ENCODE data around the gene ALK. TPM values are rescaled to one million over a fixed set of nuclear protein-coding genes. Genes with fewer than 3 reads are reported as not detected.

ALK gene
- polyA plus RNA-seq, 2 of the 4 experiments (the other 2 are of a cell fraction), result not detected

DNA sequence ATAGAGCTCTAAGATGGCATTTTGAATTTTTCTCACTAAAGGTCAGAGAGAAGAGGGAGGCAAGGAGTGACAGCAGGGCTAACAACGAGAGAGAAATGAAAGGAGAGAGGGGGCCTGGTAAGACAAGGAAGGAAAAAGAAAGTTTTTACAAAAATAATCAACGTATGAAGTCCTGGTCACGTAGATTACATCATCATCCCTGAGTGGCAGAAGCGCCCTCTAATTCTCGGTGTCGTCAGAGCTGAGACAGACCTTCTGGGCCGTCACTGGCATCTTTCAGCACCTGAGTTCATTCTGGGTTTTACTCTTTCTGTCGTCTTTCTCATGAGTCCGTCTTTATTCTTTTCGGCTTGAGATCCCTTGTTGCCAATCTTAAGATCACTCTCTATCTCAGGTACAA lies 329.8 kb downstream of the ALK start:
- POLR2A ChIA-PET, result no interaction called here
- CTCF ChIA-PET, result interaction anchor here (1.5 kb wide), 1 partner anchor 283 kb away, joined by 3 read pairs; no protein-coding TSS in a partner anchor
- H3K27ac ChIP-seq, result no peak overlapping the region
- H3K9me3 ChIP-seq, result no peaks in the 10 kb centered on the region
- no peak overlapping the region for H3K4me2 ChIP-seq
- TF ChIP-seq KDM1A (IDR thresholded peaks at IDR 0.05; ENCODE audit: low read depth) (no peak), FOXS1 (CRISPR knock-in tag; IDR thresholded peaks at IDR 0.05) (no peak), ZSCAN20 (CRISPR knock-in tag; IDR thresholded peaks at IDR 0.05) (no peak)
- DNase-seq (ENCODE audit: low read depth in 1 of 2, low spot score in 1 of 2) (no peak), ATAC-seq (no peak), FAIRE-seq (no peak)
- H3K4me3 ChIP-seq, result no peak overlapping the region
- H3K4me1 ChIP-seq, result no peaks in the 10 kb centered on the region
- WGBS (ENCODE audit: missing lambda C conversion rate), result 47% methylated on average over 10 of the region's 10 CpGs

DNA sequence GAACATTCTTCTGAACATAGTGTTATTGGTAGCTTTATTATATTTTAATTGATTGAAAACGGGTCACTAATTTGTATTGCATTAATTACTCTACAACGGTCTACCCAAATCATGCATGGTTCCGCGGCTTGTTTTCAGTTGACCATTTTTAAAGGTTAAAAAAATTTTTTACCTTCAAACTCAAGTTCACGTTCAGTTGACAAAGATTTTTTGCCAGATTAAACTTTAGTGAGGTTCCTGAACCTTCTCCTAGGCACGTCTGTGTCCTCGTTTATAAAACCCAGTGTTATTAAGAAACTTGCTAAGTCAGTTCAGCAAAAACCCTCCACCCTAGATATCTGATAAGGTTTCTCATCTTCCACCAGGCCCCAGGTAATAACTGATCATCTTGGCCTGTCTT lies 331.2 kb downstream of the ALK start:
- no peak for FAIRE-seq
- CTCF ChIA-PET, result no interaction called here

DNA sequence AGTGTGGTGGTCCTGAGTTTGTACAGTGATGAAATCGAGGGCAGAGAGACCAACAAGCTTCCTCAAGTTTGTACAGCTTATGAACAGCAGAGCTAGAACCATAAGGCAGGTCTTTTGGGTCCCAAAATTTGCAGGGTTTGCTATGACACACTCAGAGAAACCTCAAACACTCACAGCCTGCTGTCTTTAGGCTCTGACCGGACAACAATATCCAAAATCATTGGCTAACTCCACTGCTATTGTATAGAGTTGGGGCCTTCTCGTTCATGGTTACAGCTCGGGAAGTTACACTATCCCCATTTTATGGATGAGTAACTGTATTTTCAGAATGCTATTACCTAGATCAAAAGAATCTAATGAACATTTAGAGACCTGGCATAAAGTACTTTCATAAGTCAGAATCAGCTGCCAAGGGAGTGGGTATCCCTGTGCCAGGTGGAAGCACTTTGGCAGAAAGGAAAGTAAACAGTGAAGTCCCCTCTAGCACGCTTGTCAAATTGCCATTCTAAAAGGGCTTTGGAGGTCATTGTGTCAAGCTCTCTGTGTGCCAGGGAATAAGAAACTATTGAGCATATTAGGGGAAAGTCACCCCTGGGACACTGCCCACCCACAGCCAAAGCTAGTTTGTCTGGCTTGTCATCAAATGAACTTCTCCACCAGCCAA lies 331.8 kb downstream of the ALK start:
- FAIRE-seq (no peak), ATAC-seq (no peak), DNase-seq (ENCODE audit: low read depth in 1 of 2, low spot score in 1 of 2) (no peak)
- CTCF ChIA-PET, result no interaction called here
- Histone ChIP-seq H3K4me2 (no peak overlapping the region), H3K27ac (no peak overlapping the region), H3K9me3 (no peaks in the 10 kb centered on the region), H3K4me1 (no peaks in the 10 kb centered on the region), H3K4me3 (no peak overlapping the region)
- 37% methylated on average over 5 of the region's 5 CpGs for WGBS (ENCODE audit: missing lambda C conversion rate)
- no peak for TF ChIP-seq CHD4 (IDR thresholded peaks at IDR 0.05; ENCODE audit: borderline replicate concordance)
- POLR2A ChIA-PET, result no interaction called here

More for the DNA sequence above, 331.2 kb downstream of the ALK start:
- POLR2A ChIA-PET, result no interaction called here
- TF ChIP-seq, protein P1, sequence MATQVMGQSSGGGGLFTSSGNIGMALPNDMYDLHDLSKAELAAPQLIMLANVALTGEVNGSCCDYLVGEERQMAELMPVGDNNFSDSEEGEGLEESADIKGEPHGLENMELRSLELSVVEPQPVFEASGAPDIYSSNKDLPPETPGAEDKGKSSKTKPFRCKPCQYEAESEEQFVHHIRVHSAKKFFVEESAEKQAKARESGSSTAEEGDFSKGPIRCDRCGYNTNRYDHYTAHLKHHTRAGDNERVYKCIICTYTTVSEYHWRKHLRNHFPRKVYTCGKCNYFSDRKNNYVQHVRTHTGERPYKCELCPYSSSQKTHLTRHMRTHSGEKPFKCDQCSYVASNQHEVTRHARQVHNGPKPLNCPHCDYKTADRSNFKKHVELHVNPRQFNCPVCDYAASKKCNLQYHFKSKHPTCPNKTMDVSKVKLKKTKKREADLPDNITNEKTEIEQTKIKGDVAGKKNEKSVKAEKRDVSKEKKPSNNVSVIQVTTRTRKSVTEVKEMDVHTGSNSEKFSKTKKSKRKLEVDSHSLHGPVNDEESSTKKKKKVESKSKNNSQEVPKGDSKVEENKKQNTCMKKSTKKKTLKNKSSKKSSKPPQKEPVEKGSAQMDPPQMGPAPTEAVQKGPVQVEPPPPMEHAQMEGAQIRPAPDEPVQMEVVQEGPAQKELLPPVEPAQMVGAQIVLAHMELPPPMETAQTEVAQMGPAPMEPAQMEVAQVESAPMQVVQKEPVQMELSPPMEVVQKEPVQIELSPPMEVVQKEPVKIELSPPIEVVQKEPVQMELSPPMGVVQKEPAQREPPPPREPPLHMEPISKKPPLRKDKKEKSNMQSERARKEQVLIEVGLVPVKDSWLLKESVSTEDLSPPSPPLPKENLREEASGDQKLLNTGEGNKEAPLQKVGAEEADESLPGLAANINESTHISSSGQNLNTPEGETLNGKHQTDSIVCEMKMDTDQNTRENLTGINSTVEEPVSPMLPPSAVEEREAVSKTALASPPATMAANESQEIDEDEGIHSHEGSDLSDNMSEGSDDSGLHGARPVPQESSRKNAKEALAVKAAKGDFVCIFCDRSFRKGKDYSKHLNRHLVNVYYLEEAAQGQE (IDR thresholded peaks at IDR 0.05), result no peak
- TF ChIP-seq, protein P2, sequence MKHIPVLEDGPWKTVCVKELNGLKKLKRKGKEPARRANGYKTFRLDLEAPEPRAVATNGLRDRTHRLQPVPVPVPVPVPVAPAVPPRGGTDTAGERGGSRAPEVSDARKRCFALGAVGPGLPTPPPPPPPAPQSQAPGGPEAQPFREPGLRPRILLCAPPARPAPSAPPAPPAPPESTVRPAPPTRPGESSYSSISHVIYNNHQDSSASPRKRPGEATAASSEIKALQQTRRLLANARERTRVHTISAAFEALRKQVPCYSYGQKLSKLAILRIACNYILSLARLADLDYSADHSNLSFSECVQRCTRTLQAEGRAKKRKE (CRISPR knock-in tag; IDR thresholded peaks at IDR 0.05; ENCODE audit: low read depth), result no peak
- TF ChIP-seq, protein P3, sequence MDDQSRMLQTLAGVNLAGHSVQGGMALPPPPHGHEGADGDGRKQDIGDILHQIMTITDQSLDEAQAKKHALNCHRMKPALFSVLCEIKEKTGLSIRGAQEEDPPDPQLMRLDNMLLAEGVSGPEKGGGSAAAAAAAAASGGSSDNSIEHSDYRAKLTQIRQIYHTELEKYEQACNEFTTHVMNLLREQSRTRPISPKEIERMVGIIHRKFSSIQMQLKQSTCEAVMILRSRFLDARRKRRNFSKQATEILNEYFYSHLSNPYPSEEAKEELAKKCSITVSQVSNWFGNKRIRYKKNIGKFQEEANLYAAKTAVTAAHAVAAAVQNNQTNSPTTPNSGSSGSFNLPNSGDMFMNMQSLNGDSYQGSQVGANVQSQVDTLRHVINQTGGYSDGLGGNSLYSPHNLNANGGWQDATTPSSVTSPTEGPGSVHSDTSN (IDR thresholded peaks at IDR 0.05), result no peak
- TF ChIP-seq SMC3 (IDR thresholded peaks at IDR 0.05), result no peak
- TF ChIP-seq EP300 (IDR thresholded peaks at IDR 0.05), result no peak
- TF ChIP-seq RCOR1 (IDR thresholded peaks at IDR 0.05; ENCODE audit: low read depth, low read length), result no peak
- TF ChIP-seq FOSL2 (IDR thresholded peaks at IDR 0.05), result no peak
- TF ChIP-seq FOSL2 (CRISPR knock-in tag; IDR thresholded peaks at IDR 0.05), result no peak
- TF ChIP-seq BHLHE40 (IDR thresholded peaks at IDR 0.05; ENCODE audit: low read depth, low read length), result no peak
- TF ChIP-seq CHD4 (IDR thresholded peaks at IDR 0.05; ENCODE audit: borderline replicate concordance), result no peak
- TF ChIP-seq HDAC2 (IDR thresholded peaks at IDR 0.05), result no peak
- TF ChIP-seq MYC (IDR thresholded peaks at IDR 0.05; ENCODE audit: borderline replicate concordance, low read length), result no peak
- TF ChIP-seq ZFP36 (IDR thresholded peaks at IDR 0.05; ENCODE audit: borderline replicate concordance, partially characterized antibody), result no peak
- no peak for TF ChIP-seq JUN (IDR thresholded peaks at IDR 0.05)
- TF ChIP-seq NFE2L2 (conservative IDR thresholded peaks at IDR 0.05; ENCODE audit: low read length), result no peak
- TF ChIP-seq MAZ (IDR thresholded peaks at IDR 0.05; ENCODE audit: borderline replicate concordance, low read depth, low read length), result no peak
- no peak for TF ChIP-seq GATA3 (IDR thresholded peaks at IDR 0.05; ENCODE audit: borderline replicate concordance)
- no peak for TF ChIP-seq JUNB (IDR thresholded peaks at IDR 0.05)
- no peak for TF ChIP-seq ZNF302 (CRISPR knock-in tag; IDR thresholded peaks at IDR 0.05)
- no peak for TF ChIP-seq POLR2A (IDR thresholded peaks at IDR 0.05; ENCODE audit: low read length)
- DNase-seq (ENCODE audit: low read depth in 1 of 2, low spot score in 1 of 2) (no peak), ATAC-seq (no peak)
- WGBS (ENCODE audit: missing lambda C conversion rate), result 46% methylated on average over 7 of the region's 7 CpGs
- H3K27ac ChIP-seq, result no peak overlapping the region
- no peaks in the 10 kb centered on the region for H3K4me1 ChIP-seq
- no peak overlapping the region for H3K4me3 ChIP-seq
- H3K9me3 ChIP-seq, result no peaks in the 10 kb centered on the region
- no peak overlapping the region for H3K4me2 ChIP-seq

All from A549 (cell line).